ENCODE results near the gene FBXO48. TPM values are rescaled to one million over a fixed set of nuclear protein-coding genes. Genes with fewer than 3 reads are reported as not detected.

Gene FBXO48
- total and polyA plus RNA-seq, 2 of the 8 experiments (the other 6 are each of a cell fraction or from before 2014, with no cell fraction given): 1.1 to 1.5 TPM

DNA sequence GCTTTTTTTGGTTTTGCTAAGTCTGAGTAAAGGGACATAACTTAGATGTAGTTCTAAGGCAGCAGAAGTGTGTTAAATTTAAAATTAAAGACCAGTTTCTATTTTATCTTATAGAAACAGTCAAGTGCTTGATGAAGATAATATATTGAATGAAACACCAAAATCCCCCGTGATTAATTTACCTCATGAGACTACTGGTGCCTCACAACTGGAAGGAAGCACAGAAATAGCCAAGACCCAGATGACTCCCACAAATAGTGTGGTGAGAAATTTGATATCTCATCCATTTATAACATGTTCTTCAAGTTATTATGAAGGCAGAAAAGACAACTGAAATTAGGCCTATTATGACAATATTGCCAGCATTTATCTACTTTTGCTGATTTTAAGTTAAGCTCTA, 45.9 kb upstream of the FBXO48 start (continued):
- TF ChIP-seq, protein P1, sequence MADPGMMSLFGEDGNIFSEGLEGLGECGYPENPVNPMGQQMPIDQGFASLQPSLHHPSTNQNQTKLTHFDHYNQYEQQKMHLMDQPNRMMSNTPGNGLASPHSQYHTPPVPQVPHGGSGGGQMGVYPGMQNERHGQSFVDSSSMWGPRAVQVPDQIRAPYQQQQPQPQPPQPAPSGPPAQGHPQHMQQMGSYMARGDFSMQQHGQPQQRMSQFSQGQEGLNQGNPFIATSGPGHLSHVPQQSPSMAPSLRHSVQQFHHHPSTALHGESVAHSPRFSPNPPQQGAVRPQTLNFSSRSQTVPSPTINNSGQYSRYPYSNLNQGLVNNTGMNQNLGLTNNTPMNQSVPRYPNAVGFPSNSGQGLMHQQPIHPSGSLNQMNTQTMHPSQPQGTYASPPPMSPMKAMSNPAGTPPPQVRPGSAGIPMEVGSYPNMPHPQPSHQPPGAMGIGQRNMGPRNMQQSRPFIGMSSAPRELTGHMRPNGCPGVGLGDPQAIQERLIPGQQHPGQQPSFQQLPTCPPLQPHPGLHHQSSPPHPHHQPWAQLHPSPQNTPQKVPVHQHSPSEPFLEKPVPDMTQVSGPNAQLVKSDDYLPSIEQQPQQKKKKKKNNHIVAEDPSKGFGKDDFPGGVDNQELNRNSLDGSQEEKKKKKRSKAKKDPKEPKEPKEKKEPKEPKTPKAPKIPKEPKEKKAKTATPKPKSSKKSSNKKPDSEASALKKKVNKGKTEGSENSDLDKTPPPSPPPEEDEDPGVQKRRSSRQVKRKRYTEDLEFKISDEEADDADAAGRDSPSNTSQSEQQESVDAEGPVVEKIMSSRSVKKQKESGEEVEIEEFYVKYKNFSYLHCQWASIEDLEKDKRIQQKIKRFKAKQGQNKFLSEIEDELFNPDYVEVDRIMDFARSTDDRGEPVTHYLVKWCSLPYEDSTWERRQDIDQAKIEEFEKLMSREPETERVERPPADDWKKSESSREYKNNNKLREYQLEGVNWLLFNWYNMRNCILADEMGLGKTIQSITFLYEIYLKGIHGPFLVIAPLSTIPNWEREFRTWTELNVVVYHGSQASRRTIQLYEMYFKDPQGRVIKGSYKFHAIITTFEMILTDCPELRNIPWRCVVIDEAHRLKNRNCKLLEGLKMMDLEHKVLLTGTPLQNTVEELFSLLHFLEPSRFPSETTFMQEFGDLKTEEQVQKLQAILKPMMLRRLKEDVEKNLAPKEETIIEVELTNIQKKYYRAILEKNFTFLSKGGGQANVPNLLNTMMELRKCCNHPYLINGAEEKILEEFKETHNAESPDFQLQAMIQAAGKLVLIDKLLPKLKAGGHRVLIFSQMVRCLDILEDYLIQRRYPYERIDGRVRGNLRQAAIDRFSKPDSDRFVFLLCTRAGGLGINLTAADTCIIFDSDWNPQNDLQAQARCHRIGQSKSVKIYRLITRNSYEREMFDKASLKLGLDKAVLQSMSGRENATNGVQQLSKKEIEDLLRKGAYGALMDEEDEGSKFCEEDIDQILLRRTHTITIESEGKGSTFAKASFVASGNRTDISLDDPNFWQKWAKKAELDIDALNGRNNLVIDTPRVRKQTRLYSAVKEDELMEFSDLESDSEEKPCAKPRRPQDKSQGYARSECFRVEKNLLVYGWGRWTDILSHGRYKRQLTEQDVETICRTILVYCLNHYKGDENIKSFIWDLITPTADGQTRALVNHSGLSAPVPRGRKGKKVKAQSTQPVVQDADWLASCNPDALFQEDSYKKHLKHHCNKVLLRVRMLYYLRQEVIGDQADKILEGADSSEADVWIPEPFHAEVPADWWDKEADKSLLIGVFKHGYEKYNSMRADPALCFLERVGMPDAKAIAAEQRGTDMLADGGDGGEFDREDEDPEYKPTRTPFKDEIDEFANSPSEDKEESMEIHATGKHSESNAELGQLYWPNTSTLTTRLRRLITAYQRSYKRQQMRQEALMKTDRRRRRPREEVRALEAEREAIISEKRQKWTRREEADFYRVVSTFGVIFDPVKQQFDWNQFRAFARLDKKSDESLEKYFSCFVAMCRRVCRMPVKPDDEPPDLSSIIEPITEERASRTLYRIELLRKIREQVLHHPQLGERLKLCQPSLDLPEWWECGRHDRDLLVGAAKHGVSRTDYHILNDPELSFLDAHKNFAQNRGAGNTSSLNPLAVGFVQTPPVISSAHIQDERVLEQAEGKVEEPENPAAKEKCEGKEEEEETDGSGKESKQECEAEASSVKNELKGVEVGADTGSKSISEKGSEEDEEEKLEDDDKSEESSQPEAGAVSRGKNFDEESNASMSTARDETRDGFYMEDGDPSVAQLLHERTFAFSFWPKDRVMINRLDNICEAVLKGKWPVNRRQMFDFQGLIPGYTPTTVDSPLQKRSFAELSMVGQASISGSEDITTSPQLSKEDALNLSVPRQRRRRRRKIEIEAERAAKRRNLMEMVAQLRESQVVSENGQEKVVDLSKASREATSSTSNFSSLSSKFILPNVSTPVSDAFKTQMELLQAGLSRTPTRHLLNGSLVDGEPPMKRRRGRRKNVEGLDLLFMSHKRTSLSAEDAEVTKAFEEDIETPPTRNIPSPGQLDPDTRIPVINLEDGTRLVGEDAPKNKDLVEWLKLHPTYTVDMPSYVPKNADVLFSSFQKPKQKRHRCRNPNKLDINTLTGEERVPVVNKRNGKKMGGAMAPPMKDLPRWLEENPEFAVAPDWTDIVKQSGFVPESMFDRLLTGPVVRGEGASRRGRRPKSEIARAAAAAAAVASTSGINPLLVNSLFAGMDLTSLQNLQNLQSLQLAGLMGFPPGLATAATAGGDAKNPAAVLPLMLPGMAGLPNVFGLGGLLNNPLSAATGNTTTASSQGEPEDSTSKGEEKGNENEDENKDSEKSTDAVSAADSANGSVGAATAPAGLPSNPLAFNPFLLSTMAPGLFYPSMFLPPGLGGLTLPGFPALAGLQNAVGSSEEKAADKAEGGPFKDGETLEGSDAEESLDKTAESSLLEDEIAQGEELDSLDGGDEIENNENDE (IDR thresholded peaks at IDR 0.05; ENCODE audit: insufficient replicate concordance, low read length): no peak
- TF ChIP-seq NRF1 (IDR thresholded peaks at IDR 0.05; ENCODE audit: low read depth, low read length) (no peak), GTF2F1 (IDR thresholded peaks at IDR 0.05; ENCODE audit: borderline replicate concordance, low read depth, low read length) (no peak), GABPA (IDR thresholded peaks at IDR 0.05; ENCODE audit: borderline replicate concordance, insufficient read depth, low read length) (no peak), JUND (IDR thresholded peaks at IDR 0.05; ENCODE audit: low read length) (no peak), CTBP2 (IDR thresholded peaks at IDR 0.05; ENCODE audit: borderline replicate concordance, insufficient read depth, insufficient read length, low read length) (no peak), KDM5A (IDR thresholded peaks at IDR 0.05; ENCODE audit: low read length) (no peak), RBBP5 (IDR thresholded peaks at IDR 0.05; ENCODE audit: borderline replicate concordance, low read depth, low read length) (no peak)
